MM.1S (cell line): ENCODE data around the gene TRMU.
A peak's percentile ranks its signal among the peaks of the same experiment; 100 is the strongest.

Source experiments
- DNase-seq: peaks from one replicate; pipeline ENCODE4 v3.0.0-alpha.2; 2015
- H2AFZ ChIP-seq: fragments of 300-600 bp; sonication (generic); 2 replicates; pipeline ENCODE4 v1.6.0; 2016; ENCODE audit warnings: antibody characterized with exemption, low read length
- H3F3A ChIP-seq: fragments of 300-600 bp; sonication (generic); 2 replicates; pipeline ENCODE4 v1.6.1; 2016; ENCODE audit warnings: mild to moderate bottlenecking, antibody characterized with exemption, low read length, moderate library complexity, mixed read lengths; ENCODE audit not compliant: insufficient read depth
- H3K27ac ChIP-seq: fragments of 300-600 bp; sonication (generic); 2 replicates; pipeline ENCODE4 v1.5.1; 2016; ENCODE audit warnings: mild to moderate bottlenecking, low read length
- H3K27me3 ChIP-seq: fragments of 300-600 bp; sonication (generic); replicated peaks from 2 replicates; pipeline ENCODE4 v1.6.0; 2016; ENCODE audit warnings: low read length; ENCODE audit not compliant: insufficient read depth
- H3K36me3 ChIP-seq: fragments of 300-600 bp; sonication (generic); replicated peaks from 2 replicates; pipeline ENCODE4 v1.6.1; 2016; ENCODE audit warnings: mild to moderate bottlenecking, low read length, mixed read lengths; ENCODE audit not compliant: insufficient read depth
- H3K4me1 ChIP-seq: fragments of 300-600 bp; sonication (generic); 2 replicates; pipeline ENCODE4 v1.6.1; 2016; ENCODE audit warnings: low read length, mixed read lengths
- H3K4me2 ChIP-seq: fragments of 300-600 bp; sonication (generic); 2 replicates; pipeline ENCODE4 v1.6.0; 2016; ENCODE audit warnings: low read depth, low read length
- H3K4me3 ChIP-seq: fragments of 300-600 bp; sonication (generic); 2 replicates; pipeline ENCODE4 v1.5.1; 2016; ENCODE audit warnings: low read length, mixed read lengths
- H3K79me2 ChIP-seq: fragments of 300-600 bp; sonication (generic); 2 replicates; pipeline ENCODE4 v1.6.1; 2016; ENCODE audit warnings: mixed run types, low read length, mixed read lengths
- H3K9ac ChIP-seq: fragments of 300-600 bp; sonication (generic); 2 replicates; pipeline ENCODE4 v1.6.1; 2016; ENCODE audit warnings: low read length, mixed read lengths
- H3K9me2 ChIP-seq: fragments of 300-600 bp; sonication (generic); replicated peaks from 2 replicates; pipeline ENCODE4 v1.6.1; 2016; ENCODE audit warnings: mild to moderate bottlenecking, low read length, mixed read lengths; ENCODE audit not compliant: insufficient read depth
- H3K9me3 ChIP-seq: fragments of 300-600 bp; sonication (generic); replicated peaks from 2 replicates; pipeline ENCODE4 v1.6.1; 2016; ENCODE audit warnings: mild to moderate bottlenecking, low read length, mixed read lengths; ENCODE audit not compliant: insufficient read depth
- H4K20me1 ChIP-seq: fragments of 300-600 bp; sonication (generic); 2 replicates; pipeline ENCODE4 v1.6.1; 2016; ENCODE audit warnings: mild to moderate bottlenecking, low read length, moderate library complexity, mixed read lengths; ENCODE audit not compliant: insufficient read depth
- EZH2 ChIP-seq: fragments of 300-600 bp; sonication (generic); optimal IDR thresholded peaks from 2 replicates; pipeline ENCODE3; 2017; ENCODE audit warnings: low read depth, mild to moderate bottlenecking, antibody characterized with exemption, low read length, mixed read lengths
- EZH2phosphoT487 ChIP-seq: fragments of 300-600 bp; sonication (generic); IDR thresholded peaks from 2 replicates; pipeline ENCODE4 v1.6.1; 2018; ENCODE audit warnings: antibody characterized with exemption, low read length
- TF ChIP-seq, protein P1 (sequence below): fragments of 300-600 bp; sonication (generic); IDR thresholded peaks from 2 replicates; pipeline ENCODE4 v1.5.1; 2016; ENCODE audit warnings: antibody characterized with exemption, low read length, mixed read lengths

The TRMU gene

DNA sequence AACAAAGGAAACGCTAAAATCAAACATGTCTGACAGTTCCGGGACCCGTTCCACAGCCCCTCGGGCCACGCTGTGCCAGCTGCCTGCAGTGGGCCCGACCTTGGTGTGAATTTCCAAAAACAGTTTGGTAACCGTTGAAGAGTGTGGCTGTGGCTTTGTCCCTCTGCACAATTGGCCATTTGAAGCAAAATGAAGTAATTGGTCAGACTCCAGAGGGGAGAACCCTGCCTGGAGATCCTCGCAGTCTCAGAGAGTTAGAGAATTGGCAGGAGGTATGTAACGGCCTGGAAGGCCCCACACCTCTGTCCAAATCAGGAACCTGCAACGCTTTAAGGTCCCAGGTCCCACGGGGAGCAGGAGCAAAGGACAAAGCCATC lies 26.3 kb downstream of the TRMU start:
- H3K4me2 ChIP-seq: no peak overlapping the region

DNA sequence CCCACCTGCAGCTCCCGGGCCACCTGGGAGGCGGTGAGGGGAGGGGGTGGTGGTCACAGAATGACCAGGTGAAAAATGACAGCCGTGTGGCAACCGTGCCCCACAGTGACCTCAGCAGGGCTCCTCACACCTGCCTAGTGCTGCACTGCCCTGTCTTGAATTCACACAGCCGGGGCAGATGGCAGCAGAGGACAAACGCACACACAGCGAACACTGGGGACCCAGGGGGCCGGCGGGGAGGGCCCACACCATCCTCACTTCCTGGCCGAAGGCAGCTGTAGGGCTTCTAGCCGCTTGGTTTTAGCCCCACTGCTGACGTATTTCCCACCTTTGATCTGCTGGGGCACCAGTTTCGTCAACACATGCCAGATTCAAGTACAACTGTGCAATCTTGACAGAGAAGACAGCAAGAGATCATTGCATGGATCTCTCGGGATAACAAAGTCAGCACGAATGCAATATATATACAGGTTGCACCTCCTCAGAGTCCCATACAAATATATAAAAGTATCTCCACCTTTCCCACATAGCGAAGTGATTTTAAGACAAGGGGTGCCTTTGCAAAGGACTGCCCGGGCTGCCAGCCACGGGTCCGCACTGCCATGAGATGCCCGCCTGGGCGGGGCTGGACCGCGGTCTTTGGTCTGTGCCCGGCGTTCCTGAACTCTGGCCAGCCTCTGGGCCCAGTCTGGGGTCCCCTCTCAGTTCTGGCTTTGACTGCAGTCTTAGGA lies 26.9 kb downstream of the TRMU start:
- no peak overlapping the region for H3K4me3 ChIP-seq
- no peaks in the 10 kb centered on the region for H3K79me2 ChIP-seq
- no peak for TF ChIP-seq EZH2
- TF ChIP-seq, protein P1, sequence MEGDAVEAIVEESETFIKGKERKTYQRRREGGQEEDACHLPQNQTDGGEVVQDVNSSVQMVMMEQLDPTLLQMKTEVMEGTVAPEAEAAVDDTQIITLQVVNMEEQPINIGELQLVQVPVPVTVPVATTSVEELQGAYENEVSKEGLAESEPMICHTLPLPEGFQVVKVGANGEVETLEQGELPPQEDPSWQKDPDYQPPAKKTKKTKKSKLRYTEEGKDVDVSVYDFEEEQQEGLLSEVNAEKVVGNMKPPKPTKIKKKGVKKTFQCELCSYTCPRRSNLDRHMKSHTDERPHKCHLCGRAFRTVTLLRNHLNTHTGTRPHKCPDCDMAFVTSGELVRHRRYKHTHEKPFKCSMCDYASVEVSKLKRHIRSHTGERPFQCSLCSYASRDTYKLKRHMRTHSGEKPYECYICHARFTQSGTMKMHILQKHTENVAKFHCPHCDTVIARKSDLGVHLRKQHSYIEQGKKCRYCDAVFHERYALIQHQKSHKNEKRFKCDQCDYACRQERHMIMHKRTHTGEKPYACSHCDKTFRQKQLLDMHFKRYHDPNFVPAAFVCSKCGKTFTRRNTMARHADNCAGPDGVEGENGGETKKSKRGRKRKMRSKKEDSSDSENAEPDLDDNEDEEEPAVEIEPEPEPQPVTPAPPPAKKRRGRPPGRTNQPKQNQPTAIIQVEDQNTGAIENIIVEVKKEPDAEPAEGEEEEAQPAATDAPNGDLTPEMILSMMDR: no peak; the same call in 1 of the 2 replicates
- no peak for TF ChIP-seq EZH2phosphoT487
- H3K9me3 ChIP-seq: no peaks in the 10 kb centered on the region
- H3K36me3 ChIP-seq: no peaks in the 10 kb centered on the region
- H3K27me3 ChIP-seq: no peaks in the 10 kb centered on the region
- peak overlapping the region; percentile 92 for H3K27ac ChIP-seq
- H3K4me2 ChIP-seq: no peak overlapping the region
- peak; percentile 88 for DNase-seq
- no peaks in the 10 kb centered on the region for H4K20me1 ChIP-seq
- no peaks in the 10 kb centered on the region for H3K9me2 ChIP-seq
- peak overlapping the region; percentile 46 for H3K9ac ChIP-seq
- H3K4me1 ChIP-seq: peaks cover 33% of the 10 kb centered on the region
- peaks cover 21% of the 10 kb centered on the region for H3F3A ChIP-seq
- H2AFZ ChIP-seq: no peak overlapping the region

More for the DNA sequence above, 26.3 kb downstream of the TRMU start:
- H3K27me3 ChIP-seq: no peaks in the 10 kb centered on the region
- no peaks in the 10 kb centered on the region for H3K9me2 ChIP-seq
- H3K9me3 ChIP-seq: no peaks in the 10 kb centered on the region
- no peak for DNase-seq
- no peaks in the 10 kb centered on the region for H3K36me3 ChIP-seq
- peaks cover 27% of the 10 kb centered on the region for H3K4me1 ChIP-seq
- TF ChIP-seq, protein P1: no peak
- no peak for TF ChIP-seq EZH2phosphoT487
- TF ChIP-seq EZH2: no peak
- peaks cover 18% of the 10 kb centered on the region for H3F3A ChIP-seq
- no peak overlapping the region for H3K4me3 ChIP-seq
- no peaks in the 10 kb centered on the region for H3K79me2 ChIP-seq
- peak overlapping the region; percentile 92 for H3K27ac ChIP-seq
- peak overlapping the region; percentile 46 for H3K9ac ChIP-seq
- H2AFZ ChIP-seq: no peak overlapping the region
- H4K20me1 ChIP-seq: no peaks in the 10 kb centered on the region

GRCh38 chr22:46362934-46363515 lies 27.5 kb downstream of the TRMU start:
- Histone ChIP-seq H3K27me3 (no peaks in the 10 kb centered on the region), H3K4me1 (peaks cover 38% of the 10 kb centered on the region), H3K4me3 (no peak overlapping the region), H3F3A (peaks cover 22% of the 10 kb centered on the region), H3K79me2 (no peaks in the 10 kb centered on the region), H3K9ac (peak overlapping the region; percentile 38), H3K27ac (peak overlapping the region; percentile 92), H4K20me1 (no peaks in the 10 kb centered on the region), H3K9me3 (no peaks in the 10 kb centered on the region), H3K9me2 (no peaks in the 10 kb centered on the region), H2AFZ (no peak overlapping the region), H3K36me3 (no peaks in the 10 kb centered on the region), H3K4me2 (no peak overlapping the region)
- TF ChIP-seq EZH2 (no peak), EZH2phosphoT487 (no peak)
- TF ChIP-seq, protein P1: no peak
- no peak for DNase-seq
